ENCODE measurements around the gene OTUD7B.
A peak's percentile ranks its signal among the peaks of the same experiment; 100 is the strongest.

OTUD7B gene

DNA sequence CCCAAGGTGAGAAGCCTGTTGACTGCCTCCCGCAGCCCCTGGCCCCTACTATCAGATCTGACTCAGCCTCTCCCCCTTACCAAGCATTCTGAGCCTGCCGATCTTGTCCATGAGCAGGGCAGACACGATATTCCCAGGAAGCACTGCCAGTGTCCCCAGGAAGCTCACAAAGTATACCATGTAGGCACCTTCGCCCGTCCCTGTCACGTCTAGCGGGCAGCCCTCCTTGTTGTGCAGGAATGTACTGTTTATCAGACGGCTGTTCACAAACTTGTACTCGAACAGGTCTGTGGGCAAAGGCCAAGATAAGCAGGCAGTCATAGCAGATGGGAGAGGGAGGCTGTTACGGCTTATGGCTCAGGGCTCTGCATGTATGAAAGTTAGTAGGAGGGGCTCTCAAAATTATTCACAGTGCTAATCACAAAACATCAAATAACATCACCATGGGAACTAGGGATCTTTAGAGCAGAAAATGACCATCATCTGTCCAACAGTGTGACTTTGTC lies 103.9 kb downstream of the OTUD7B start:
- no peak overlapping the region for H3K4me3 Mint-ChIP-seq
- no peak for ATAC-seq (ENCODE audit: low read depth)
- H3K36me3 Mint-ChIP-seq = peaks cover 2% of the 10 kb centered on the region
- no peak for DNase-seq (ENCODE audit: low spot score in 2 of 2)
- no peaks in the 10 kb centered on the region for H3K4me1 Mint-ChIP-seq
- peaks cover 14% of the 10 kb centered on the region for H3K27me3 Mint-ChIP-seq
- no peak overlapping the region for H3K27ac Mint-ChIP-seq
- H3K9me3 Mint-ChIP-seq = no peaks in the 10 kb centered on the region

DNA sequence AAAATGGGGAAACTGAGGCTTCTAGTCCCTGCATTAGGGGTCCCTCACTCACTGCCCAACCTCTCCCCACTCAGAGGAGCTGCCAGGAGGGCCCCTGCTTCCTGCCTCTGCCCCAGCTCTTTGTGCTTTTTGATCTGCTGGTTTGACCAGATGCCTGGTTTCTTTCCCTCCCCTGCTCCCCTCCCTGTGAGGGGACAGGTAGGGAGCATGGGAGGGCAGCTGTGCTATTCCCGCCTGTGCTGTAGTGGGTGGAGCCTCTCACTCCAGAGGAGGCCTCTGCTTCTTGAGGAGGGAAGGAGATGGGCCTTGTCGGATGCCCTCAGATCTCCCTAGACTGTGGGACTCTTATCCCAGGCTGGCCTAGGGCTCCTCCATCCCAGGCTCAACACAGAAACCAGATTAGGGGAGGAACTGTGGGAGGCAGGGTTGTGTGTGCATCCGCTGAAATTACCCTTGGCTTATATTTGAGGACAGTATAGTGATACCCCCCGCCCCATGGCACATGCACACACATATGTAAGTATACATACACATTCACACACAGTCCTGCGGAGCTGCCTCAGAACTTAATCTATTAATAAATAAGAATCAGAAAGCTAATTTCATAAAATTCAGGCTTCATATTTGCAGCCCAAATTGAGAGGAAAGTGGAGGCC lies 106.6 kb downstream of the OTUD7B start:
- peaks cover 10% of the 10 kb centered on the region for H3K27me3 Mint-ChIP-seq
- H3K4me1 Mint-ChIP-seq = peaks cover 8% of the 10 kb centered on the region
- H3K27ac Mint-ChIP-seq = no peak overlapping the region
- DNase-seq (ENCODE audit: low spot score in 2 of 2) = no peak
- no peak for ATAC-seq (ENCODE audit: low read depth)
- H3K36me3 Mint-ChIP-seq = peaks cover 2% of the 10 kb centered on the region
- no peak overlapping the region for H3K4me3 Mint-ChIP-seq
- no peaks in the 10 kb centered on the region for H3K9me3 Mint-ChIP-seq

DNA sequence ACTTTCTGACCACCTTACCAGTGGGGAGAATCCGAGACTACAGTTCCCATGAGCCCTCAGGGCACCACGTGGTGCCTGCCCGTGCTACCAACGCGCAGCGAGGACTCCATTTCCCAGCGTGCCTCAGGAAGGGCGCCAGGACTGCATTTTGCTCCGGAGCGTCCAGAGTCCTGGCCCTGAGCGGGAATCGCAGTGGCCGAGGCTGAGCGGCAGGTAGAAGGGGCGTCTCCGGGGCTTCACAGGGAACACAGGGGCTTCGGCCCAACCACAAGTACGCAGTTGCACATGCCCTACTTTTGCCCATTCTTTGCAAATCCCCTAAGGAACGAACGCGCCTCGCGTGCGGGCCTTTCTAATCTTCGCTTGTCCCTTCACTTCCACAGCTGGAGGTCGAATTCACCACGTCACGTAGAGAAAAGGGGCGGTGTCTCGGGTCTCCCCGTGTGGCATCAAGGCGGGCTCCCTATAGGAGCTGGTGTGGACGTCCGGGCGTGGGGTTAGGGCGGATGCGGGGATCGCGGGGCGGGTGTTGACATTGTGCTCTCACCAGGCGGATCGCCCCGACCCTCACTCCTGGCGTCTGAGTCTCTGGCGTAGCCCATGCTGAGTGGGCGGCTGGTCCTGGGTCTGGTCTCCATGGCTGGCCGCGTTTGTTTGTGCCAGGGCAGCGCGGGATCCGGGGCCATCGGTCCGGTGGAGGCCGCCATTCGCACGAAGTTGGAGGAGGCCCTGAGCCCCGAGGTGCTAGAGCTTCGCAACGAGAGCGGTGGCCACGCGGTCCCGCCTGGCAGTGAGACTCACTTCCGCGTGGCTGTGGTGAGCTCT lies 110.9 kb downstream of the OTUD7B start, which contains the start of gene BOLA1:
TSS of gene BOLA1 (plus strand) at position 109 of the 825 bp plus-strand sequence. CDS start at position 601, 492 bp downstream.
- ATAC-seq (ENCODE audit: low read depth) (peak; percentile 100), DNase-seq (ENCODE audit: low spot score in 2 of 2) (peak; percentile 61 to 75)
- Mint-ChIP-seq H3K9me3 (no peaks in the 10 kb centered on the region), H3K27me3 (no peaks in the 10 kb centered on the region), H3K4me1 (peaks cover 9% of the 10 kb centered on the region), H3K36me3 (peaks cover 2% of the 10 kb centered on the region), H3K27ac (peak within 1 kb of the TSS; percentile 80), H3K4me3 (peak within 1 kb of the TSS; percentile 90)

DNA sequence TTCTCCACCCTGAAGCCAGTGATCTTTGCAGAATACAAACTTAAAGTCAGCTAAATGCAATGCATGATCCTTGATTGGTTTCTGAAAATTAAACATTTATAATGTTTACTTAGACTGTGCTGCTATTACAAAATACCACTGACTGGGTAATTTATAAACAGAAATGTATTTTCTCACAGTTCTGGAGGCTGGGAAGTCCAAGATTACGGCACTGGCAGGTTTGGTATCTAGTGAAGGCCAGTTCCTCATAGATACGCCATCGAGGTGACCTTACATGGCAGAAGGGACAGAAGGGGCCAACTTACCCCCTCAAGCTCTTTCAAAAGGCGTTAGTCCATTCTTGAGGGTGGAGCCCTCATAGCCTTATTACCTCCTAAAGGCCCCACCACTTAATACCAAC lies 114.0 kb downstream of the OTUD7B start:
- Mint-ChIP-seq H3K4me3 (no peak overlapping the region), H3K36me3 (no peaks in the 10 kb centered on the region), H3K27me3 (no peaks in the 10 kb centered on the region), H3K4me1 (peaks cover 9% of the 10 kb centered on the region), H3K9me3 (peaks cover 2% of the 10 kb centered on the region), H3K27ac (no peak overlapping the region)
- ATAC-seq (ENCODE audit: low read depth) = no peak
- no peak for DNase-seq (ENCODE audit: low spot score in 2 of 2)

DNA sequence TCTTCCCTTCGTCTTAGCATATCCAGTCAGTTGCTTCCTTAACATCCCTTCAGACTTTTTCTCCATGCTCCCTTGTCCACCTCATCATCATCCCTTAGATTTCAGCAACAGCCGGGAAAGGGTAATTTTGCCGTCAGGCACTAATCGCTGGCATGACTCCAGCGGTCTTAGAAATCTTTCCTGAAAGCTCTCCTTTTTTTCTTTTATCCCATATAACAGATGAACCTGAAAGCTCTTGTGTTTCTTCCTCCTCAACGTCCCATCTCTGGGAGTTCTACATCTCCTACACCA lies 121.6 kb downstream of the OTUD7B start:
- H3K27ac Mint-ChIP-seq = no peak overlapping the region
- DNase-seq (ENCODE audit: low spot score in 2 of 2) (no peak), ATAC-seq (ENCODE audit: low read depth) (no peak)
- H3K4me3 Mint-ChIP-seq = no peak overlapping the region
- H3K27me3 Mint-ChIP-seq = no peaks in the 10 kb centered on the region
- H3K4me1 Mint-ChIP-seq = no peaks in the 10 kb centered on the region
- H3K36me3 Mint-ChIP-seq = no peaks in the 10 kb centered on the region
- no peaks in the 10 kb centered on the region for H3K9me3 Mint-ChIP-seq

DNA sequence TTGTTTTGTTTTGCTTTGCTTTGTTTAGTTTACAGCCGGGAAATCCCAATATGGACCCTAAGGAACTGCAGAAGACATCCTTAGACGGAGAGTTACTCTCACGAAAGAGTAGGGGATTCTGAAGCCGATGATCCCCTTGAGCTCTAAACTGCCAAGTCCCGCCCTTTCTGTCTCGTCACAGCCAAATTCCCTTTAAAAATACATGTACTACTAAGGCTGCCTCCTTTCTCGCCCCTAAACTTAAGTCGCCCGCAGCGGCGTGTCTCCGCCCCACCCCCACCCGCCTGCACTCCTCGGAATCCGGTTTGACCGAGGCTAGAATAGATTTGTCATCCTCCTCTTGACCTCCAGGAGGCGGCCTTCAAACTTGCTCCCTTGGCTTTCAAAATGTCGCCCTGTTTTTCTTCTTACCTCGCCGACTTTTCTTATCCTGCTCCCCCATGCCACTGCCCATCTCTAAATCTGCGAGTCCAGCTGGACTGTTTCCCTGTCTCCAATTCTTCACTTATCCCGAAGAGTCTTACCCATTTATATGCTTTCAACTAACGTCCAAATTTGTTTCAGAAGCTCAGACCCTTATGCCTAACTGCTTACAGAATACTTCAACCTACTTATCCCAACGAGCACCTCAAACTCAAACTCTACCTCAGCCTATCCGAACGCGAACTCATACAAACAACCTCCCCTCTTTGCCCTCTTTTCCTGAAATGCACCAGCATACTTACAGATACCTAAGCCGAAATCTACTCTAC lies 122.1 kb downstream of the OTUD7B start:
- Mint-ChIP-seq H3K4me3 (no peak overlapping the region), H3K27ac (no peak overlapping the region), H3K9me3 (no peaks in the 10 kb centered on the region), H3K27me3 (no peaks in the 10 kb centered on the region), H3K36me3 (no peaks in the 10 kb centered on the region), H3K4me1 (no peaks in the 10 kb centered on the region)
- DNase-seq (ENCODE audit: low spot score in 2 of 2) (peak in 1 of 2 donors; percentile 66), ATAC-seq (ENCODE audit: low read depth) (peak; percentile 16)

Data from memory B cell (primary cell).